NCI-H748 (cell line): ENCODE measurements around the gene VILL.
A peak's percentile ranks its signal among the peaks of the same experiment; 100 is the strongest.
"Not testable (repeated sequence)": the region's sequence is repeated elsewhere in the genome, so short reads cannot be mapped to it uniquely, and the experiment has no call there.

Experiments used
- DNase-seq: peaks from one replicate; lab custom pipeline; 2025; ENCODE audit not compliant: unreplicated experiment; lab: John Stamatoyannopoulos, UW

Gene VILL

DNA sequence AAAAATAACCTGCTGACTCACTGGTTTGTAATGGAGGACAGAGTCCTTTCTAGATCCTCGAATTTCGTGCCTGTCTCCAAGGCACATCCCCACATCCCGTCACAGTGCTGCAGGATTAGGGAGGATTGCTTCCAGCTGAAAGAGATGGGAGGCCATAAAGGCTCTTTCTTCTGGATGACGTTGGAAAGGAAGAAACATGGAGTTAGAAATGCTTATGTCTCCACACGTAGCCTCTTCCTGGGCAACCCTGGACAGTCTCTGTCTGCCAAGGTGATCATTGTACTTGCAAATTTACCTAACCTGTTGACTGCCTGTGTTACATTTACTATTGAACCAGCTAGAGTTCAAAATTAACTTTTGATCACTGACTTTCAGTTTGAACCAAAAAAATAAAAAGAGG, 27.6 kb upstream of the VILL start:
- no peak for DNase-seq

DNA sequence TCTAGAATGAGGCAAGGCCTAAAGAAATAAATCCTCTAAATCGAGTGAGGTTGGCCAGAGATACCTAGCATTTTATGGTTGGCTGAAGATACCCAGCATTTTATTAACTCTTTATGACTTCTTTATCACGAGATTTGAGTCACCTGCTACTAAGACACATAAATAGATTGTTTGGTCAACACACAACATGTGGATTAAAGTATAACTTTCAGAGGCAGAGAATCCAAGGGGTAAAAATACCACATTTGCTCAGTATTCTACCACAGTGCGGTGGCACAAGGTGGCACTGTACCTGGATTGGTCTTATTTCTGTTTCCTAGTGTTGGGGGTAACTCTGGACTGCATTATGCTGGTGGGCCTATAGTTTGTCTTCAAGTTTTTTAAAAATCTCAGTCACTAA, 27.0 kb upstream of the VILL start:
- no peak for DNase-seq

DNA sequence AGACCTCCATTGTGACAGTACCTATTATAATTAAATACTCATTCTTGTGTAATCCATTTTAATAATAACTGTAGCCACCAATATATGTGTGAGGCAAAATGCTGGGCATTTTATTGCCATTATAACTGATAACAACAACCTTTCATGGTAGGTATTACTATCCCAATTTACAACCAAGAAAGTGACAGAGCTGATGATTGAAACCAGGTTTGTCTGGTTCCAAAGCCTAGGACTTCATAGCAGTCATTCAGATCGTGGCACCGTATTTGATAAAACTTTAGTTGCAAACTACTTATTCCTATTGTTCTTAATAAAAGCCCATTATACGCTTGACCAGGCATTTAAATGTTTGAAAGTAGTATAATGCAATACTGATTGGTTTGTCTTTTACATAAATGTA, 26.4 kb upstream of the VILL start:
- DNase-seq = no peak

DNA sequence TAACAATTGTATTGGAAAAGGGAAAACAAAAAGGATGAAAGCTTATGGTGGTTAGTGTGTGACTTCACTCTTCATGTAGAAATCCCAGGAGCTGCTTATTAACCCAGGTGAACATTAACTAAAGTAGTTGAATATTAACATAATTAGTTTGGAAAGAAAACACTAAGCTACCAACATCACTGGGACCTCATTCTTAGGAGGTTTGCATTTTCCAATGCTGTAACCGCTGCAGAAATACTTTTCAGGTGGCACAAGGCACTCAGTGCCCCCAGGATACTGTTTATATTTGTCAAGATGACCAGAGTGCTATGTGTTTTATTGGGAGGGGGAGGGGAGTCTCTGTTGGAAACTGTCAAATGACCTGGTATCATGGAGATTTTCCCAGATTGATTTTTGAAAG, 25.9 kb upstream of the VILL start:
- DNase-seq = no peak

DNA sequence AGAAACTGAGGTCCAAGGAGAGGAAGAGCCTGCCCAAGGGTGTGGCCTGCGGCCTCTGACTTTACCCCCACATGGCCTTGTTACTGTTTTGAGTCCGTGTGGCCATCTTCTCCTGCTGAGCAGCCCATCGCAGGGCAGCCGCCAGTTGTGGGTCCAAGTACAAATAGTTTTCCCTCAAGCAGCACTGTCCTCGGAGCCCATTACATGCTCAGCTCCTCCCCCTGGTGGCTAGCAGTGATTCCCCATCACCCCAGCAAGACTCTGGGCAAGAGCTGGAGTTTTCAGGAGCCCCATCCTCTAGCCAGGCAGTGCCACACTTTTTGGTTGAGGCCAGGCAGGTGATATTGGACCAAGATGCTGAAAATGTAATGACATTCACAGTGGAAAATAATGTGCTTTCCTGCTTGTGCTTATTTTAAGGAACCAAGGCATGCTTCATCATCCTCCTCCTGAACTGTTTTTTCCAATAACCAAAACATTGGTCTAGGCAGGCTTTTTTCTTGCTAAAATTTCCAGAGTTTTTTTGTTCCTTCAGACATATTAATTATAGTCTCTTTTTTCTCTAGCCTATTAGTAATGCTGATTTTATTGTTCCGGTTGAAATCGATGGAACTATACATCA, 23.2 kb upstream of the VILL start:
- peak; percentile 51 for DNase-seq

DNA sequence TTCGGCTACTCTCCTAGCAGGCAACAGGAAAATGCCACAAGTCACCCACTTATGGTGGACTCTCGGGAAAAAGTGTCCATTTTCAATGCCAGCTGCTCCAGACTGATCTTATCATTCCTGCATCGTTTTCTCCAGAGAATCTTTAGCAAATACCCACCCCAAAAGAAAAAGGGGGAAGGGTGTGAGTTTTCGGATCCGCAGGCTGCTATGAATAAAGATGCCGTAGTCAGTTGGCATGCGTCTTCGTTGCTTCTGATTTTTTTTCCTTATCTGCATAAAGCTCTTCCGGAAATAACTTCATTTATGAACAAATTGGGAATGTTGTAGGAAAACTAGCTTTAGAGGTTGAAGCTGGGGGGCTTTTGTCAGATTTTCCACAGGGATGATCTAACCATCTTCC, 22.4 kb upstream of the VILL start:
- DNase-seq = no peak

DNA sequence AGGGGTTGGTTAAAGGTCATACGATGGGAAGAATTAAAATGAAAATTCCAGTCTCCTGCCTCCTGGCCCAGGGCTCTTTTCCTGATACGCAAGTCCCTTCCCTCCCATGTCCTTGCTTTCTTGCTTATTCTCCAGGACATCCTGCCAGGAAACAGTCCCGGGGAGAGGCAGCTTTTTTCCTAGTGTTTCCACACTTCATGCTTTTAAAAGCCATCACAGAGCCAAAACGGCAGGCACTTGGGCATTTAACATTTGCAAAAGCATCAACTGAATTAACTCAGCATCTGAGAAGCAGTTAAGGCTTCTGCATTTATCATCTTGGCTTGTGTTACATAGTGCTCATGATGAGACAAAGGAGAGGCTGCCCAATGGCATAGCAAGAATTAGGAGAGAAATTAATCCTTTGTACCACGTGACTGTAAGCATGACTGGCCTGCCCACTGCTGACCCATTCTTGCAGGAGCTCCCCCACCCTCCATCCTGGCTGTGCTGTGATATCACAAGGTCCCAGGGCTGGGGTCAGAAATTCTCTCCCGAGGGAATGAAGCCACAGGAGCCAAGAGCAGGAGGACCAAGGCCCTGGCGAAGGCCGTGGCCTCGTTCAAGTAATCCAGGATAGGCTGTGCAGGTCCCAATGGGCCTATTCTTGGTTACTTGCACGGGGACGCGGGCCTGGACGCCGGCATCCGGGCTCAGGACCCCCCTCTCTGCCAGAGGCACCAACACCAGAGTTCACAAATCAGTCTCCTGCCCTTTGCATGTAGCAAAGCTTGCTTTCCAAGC, 21.6 kb upstream of the VILL start:
- no peak for DNase-seq

DNA sequence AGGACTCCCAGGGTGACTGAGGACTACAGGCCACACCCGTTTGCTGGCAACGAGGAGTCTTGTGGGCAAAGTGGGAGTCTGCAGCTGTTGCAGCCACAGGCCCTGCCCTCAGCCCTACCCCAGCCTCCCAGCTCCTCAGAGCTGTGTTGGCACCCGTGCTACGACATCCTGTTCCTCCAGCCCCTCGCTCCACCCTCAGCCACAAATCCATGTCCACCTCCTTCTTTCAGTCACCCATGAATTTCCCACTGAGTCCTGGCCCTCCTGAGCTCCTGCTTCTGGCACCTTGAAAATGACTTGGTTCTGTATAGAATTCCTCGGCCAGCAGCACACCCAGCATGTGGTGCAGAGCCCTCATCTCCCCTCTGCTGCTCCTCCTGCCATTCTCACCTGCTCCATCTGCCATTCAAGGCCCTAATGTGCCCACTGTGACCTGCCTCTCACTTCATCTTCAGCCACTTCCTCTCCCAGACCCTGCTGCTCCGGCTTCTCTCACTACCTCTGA, 20.9 kb upstream of the VILL start:
- no peak for DNase-seq

DNA sequence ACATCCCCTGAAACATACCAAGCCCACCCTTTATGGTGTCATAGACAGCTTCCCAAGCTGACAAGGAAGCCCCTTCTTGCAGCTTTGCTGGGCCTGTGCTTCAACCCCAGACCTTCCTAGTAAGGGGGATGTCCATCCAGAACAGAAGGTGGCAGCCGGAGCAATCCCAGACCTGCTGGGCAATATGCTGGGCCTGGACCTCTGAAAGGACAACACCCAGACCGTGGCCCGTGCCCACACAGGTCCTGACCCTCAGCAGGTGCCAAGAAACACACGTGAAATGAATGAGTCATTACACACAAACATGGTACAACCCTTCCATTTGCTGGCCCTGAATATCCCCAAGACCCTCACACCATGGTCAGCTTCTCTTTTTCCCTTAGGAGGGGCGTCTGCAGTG, 19.8 kb upstream of the VILL start:
- no peak for DNase-seq

DNA sequence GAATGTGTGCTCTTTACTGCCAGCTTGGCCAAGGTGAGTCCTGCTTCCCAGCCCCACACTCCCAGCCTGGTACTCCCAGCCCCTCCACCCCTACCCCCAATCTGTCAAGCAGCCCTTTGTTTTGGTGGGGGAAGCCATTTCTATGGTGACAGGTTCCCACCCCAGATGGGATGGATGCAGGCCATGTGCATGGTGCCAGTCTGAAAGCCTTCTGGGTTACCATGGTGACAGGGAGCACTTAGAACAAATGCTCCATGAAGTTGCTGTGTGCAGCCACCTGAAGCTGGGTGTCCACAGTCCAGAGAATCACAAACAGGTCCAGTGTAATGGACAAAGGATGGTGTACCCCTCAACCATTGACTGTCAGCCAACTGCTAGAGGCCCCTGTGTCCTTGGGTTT, 19.1 kb upstream of the VILL start:
- no peak for DNase-seq

DNA sequence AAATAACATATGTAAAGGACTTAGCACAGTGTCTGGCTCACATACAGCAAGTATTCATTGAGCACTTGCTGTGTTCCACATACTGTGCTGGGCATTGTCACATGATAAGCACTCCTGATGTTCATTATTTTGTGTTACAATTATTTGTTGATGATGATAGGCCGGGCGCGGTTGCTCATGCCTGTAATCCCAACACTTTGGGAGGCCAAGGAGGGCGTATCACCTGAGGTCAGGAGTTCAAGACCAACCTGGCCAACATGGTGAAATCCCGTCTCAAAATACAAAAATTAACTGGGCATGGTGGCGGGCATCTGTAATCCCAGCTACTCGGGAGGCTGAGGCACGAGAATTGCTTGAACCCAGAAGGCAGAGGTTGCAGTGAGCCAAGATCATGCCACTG, 18.5 kb upstream of the VILL start:
- DNase-seq = not testable (repeated sequence)

DNA sequence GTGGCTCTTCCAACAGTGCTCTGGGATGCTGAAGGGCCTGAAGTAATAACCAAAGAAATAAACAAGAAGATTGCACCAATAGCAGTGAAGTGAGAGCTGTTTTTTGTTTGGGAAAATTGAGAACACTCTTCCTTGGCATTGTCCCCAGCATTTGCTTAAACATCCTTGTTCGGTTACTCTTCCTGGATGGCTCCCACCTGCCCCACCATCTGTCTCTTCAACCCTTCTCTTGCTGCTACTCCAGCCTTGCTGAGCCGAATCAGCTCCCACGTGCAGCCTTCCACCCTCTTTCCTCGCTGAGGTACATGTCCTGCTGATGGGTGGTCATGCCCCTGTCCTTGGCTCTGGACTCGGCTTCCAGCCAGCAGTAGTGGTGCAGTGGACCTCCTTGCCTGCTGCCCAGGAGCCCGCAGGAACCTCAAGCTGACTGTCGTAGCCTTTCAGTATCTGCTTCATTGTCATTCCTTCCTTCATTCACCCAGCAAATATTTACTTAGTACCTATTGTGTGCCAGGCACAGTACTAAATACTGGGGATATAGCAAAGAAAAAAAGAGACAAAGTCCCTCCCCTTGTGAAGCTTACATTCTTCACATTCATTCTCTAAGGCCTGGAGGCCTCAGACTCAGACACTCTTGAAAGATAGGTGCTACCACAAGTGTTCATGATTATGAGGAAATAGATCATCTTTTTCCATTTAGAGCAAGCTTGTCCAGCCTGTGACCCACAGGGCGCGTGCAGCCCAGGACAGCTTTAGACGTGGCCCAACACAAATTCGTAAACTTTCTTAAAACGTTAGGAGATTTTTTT, 17.1 kb upstream of the VILL start:
- no peak for DNase-seq

DNA sequence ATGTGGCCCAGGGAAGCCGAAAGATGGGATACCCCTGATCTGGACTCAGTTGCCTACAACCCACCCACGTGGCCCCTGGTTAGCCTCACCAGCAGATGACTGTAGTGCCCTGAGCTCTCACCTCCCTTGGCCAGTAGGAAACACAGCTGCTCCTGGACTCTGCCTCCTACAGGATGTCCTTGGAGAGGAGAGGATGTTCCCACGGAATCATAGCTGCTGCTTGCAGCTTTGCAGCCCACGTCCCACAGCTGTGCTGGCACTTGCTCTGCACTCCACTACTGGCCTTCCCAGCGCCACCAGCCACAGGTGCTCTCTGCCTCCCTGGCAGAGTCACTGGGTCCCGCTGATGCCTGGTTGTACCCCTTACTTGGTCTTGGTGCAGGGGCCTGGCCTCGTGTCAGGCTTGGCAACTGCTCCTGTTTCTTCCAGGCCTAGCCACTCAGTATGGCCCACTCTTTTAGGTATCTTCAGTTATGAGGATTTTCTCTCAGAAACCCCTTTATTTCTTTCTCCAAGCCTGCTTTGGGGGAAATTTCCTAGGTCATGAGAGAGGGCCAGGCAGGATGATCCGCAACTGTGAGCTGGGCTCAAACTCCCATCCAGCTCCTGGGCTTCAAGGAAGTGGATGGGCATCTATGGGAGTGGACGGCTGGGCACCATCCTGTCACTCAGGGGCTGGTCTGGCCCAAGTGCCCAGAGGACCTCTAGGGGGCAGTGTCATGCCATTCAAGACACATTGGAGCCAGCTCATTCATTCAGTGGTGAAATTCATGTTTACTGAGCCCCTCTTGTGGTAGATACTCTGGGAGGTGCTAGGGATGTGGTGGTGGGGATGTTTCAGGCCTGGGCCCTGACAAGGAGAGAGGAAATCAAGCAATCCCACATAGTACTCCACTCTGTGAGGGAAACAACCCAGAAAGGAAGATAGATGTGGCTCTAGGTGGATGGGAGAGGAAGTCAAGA, 16.2 kb upstream of the VILL start:
- DNase-seq = peak; percentile 42

DNA sequence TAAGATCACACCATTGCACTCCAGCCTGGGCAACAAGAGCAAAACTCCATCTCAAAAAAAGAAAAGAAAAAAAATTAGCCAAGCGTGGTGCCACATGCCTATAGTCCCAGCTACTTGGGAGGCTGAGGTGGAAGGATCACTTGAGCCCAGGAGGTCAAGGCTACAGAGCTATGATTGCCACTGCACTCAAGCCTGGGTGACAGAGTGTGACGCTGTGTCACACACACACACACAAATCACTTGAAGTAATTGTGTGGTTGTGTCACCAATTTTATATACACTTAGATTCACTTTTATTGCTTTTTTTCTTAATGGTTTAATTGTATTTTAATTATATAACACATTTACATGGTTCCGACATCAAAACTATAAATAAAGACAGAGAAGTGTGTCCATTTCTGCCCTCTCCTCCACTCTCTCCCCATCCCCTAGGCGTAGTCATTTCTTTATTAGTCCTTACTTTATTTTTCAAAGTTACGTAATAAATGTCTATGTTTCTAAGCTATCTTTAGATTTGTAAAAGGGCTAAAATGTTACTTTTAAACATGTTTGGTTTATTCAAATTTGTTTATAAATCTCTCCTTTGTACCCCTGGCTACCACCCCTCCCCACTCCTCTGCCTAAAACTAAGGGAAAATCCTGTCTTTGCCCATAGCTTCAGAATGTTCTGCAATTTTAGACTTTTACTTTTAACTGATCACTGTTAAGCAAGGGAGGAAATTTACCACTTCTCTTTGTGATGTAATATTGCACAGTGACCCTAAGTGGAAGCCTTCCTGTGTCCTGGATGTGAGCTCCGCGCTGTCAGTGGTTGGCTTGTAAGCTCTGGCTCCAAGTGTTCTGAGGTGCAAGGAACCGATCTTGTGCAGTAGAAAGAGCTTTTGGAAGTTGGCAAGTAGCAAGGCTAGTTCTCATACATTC, 10.8 kb upstream of the VILL start:
- no peak for DNase-seq

DNA sequence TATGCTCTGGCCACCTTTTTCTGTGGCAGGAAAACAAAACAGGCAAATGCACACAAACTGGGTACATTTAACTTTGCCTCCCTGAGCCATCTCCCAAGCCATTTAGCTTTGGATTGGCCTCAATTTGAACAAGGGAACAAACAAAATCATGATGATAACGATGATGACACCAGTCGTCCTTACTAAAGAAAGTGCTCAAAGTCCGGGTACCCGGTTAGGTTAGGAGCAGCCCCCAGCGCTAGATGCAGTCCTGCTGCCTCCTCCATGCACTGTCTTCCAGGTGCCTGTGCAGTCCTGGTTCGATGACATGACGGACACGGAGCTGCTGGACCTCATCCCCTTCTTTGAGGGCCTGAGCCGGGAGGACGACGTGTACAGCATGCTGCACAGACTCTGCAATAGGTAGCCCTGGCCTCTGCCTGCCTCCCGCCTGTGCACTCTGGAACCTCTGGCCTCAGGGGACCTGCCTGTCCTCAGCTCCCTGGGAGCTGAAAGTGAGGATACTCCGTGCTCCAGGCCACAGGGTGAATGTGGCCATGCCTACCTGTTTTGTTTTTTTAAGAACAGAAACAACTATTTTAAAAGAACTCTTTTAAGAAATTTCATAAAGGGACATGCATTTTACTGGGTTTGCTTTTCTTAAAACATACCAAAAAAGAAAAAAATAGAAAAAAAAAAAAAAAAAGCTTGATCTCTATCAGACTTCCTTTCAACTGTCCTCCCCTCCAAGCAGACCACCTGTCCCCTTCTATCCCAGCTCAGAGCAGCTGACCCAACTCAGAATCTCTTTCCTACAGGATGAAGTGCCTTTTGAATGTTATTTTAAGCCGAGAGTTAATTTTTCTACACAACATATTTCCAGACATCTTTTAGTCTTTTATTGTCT, 9.9 kb upstream of the VILL start:
- DNase-seq = no peak

DNA sequence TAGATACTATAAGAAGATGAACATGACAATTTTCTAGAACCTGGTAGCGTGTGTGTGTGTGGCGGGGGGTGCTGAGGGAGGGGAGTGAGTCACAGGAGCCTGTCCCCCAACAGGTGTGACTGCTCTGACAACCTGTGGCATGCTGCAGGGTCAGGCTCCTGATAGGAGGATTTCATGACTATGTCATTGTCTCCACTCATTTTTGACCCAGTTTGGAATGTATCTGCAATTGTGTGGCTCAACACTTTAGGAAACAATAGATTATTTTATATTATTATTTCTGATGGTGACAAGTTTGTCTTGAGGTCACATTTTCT, 9.3 kb upstream of the VILL start:
- no peak for DNase-seq

DNA sequence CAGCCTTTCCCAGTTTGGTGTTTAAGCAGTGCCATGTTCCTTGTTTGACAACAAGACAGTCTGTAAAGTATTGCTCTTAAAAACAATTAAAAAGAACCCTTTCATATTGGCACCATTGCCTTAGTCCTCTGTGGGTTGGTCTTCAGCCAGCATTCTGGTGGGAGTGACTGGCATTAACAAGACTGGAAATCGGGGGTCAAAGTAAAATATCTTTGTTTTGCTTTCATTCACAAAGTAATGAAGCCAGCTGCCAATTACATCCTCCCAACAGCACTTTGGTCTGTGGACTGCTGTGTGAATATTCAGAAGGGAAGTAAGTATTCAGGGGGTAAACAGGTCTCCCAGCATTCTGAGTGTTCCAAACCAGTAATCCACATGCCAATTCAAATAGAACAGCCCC, 8.3 kb upstream of the VILL start:
- no peak for DNase-seq

DNA sequence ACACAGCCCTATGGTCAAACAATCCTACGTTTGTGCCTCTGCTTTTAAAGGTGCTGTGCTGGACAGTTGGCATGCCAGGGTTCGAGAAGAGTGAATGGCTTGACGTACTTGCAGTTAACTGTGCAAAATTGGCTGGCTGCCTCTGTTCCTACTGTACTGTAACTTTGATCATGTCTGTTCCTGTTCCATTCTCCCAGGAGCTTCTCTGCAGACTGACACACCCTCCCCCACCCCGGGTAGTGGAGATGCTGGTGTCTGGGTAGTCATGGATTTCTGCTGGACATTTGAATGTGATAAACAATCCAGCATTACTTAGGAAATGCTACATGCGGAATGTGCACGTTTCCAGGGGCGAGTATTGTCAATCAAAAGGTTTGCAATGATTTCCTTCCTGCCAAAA, 6.5 kb upstream of the VILL start:
- no peak for DNase-seq

DNA sequence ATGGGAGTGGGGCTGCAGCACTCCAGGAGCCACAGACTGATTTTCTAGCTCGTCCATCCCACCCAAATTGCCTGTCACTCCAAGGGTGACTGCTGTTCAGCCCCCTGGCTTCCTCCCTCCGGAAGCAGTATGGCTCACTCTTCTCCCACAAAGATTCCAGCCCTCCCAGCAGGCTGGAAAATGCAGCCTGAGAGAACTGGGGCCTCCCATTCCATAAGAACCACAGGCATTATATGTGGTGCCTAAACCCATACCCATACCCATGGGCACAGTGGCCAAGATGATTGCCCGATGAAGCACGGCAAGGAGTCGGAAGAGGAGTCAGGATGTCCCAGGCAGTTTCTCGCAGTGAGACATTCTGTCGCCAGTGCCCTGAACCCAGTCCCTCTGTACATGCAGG, 6.0 kb upstream of the VILL start:
- no peak for DNase-seq
